Cardiac muscle cell (in vitro differentiated cells and primary cell): ENCODE data around the gene CGGBP1. TPM values are rescaled to one million over a fixed set of nuclear protein-coding genes. Genes with fewer than 3 reads are reported as not detected.

Experiments
- DNase-seq, 2 donors: peaks; one replicate each; pipeline versions ENCODE4 v3.0.0 to v3.0.0-alpha.2; 2010 to 2017; ENCODE audit warnings: low read depth in 1 of 2, low spot score in 1 of 2
- H3K27ac ChIP-seq: fragments of 200-600 bp; sonication (generic); 2 replicates; pipeline ENCODE4 v1.5.1; 2016
- H3K27me3 ChIP-seq: fragments of 200-600 bp; sonication (generic); 2 replicates; pipeline ENCODE4 v1.6.0; 2016; ENCODE audit warnings: control low read depth
- H3K36me3 ChIP-seq: fragments of 200-600 bp; sonication (generic); 2 replicates; pipeline ENCODE4 v1.5.1; 2016; ENCODE audit warnings: control low read depth
- H3K4me1 ChIP-seq: fragments of 200-600 bp; sonication (generic); 2 replicates; pipeline ENCODE4 v1.8.1; 2017; ENCODE audit warnings: low read depth, mild to moderate bottlenecking, mixed run types
- H3K4me3 ChIP-seq: fragments of 200-600 bp; sonication (generic); 2 replicates; pipeline ENCODE4 v1.5.1; 2016; ENCODE audit warnings: mild to moderate bottlenecking
- H3K9me3 ChIP-seq: fragments of 200-600 bp; sonication (generic); 2 replicates; pipeline ENCODE4 v1.5.1; 2017; ENCODE audit warnings: low read depth, mild to moderate bottlenecking, control low read depth
- CTCF ChIP-seq: IDR thresholded peaks from 2 replicates; pipeline ENCODE4 v1.5.1; 2012; ENCODE audit warnings: low read depth, mild to moderate bottlenecking, low read length
- polyA plus RNA-seq: library from polyadenylated mRNA; unstranded; fragments of >200 nt; fragmentation: Nextera tagmentation; extraction: Ambion mirVana; gene quantifications from 2 replicates; pipeline ENCODE4 v1.2.1, GENCODE V29; 2016
- total RNA-seq: library from RNA; depleted of rRNA; stranded (reverse); fragments of >200 nt; gene quantifications from 2 replicates; pipeline ENCODE4 v1.2.3, GENCODE V29; 2016

Gene CGGBP1
- total and polyA plus RNA-seq, 2 experiments from 2014 or later: 46.7 to 46.8 TPM

GRCh38 chr3:88010810-88011209 is 48.0 kb downstream of the CGGBP1 start:
- no peaks in the 10 kb centered on the region for H3K4me1 ChIP-seq
- H3K9me3 ChIP-seq: no peaks in the 10 kb centered on the region
- no peaks in the 10 kb centered on the region for H3K27me3 ChIP-seq
- no peaks in the 10 kb centered on the region for H3K36me3 ChIP-seq
- no peak overlapping the region for H3K4me3 ChIP-seq
- no peak for TF ChIP-seq CTCF
- no peak overlapping the region for H3K27ac ChIP-seq
- no peak for DNase-seq

GRCh38 chr3:88009066-88009465 is 49.7 kb downstream of the CGGBP1 start:
- TF ChIP-seq CTCF: no peak
- Histone ChIP-seq H3K9me3 (no peaks in the 10 kb centered on the region), H3K27ac (no peak overlapping the region), H3K4me1 (no peaks in the 10 kb centered on the region), H3K27me3 (no peaks in the 10 kb centered on the region), H3K4me3 (no peak overlapping the region), H3K36me3 (no peaks in the 10 kb centered on the region)
- no peak for DNase-seq

GRCh38 chr3:88005066-88005465 is 53.7 kb downstream of the CGGBP1 start:
- H3K9me3 ChIP-seq: no peaks in the 10 kb centered on the region
- no peaks in the 10 kb centered on the region for H3K27me3 ChIP-seq
- no peaks in the 10 kb centered on the region for H3K36me3 ChIP-seq
- no peak overlapping the region for H3K27ac ChIP-seq
- peak; percentile 12 to 55 for DNase-seq
- peak; percentile 40 for TF ChIP-seq CTCF
- H3K4me3 ChIP-seq: no peak overlapping the region
- no peaks in the 10 kb centered on the region for H3K4me1 ChIP-seq

GRCh38 chr3:88003115-88003755 is 55.6 kb downstream of the CGGBP1 start:
- no peaks in the 10 kb centered on the region for H3K36me3 ChIP-seq
- no peak overlapping the region for H3K4me3 ChIP-seq
- H3K27ac ChIP-seq: no peak overlapping the region
- DNase-seq: peak; percentile 48 to 76
- no peaks in the 10 kb centered on the region for H3K9me3 ChIP-seq
- no peaks in the 10 kb centered on the region for H3K4me1 ChIP-seq
- peak; percentile 78 for TF ChIP-seq CTCF
- H3K27me3 ChIP-seq: no peaks in the 10 kb centered on the region

GRCh38 chr3:88002448-88002847 is 56.4 kb downstream of the CGGBP1 start:
- DNase-seq: no peak
- H3K27ac ChIP-seq: no peak overlapping the region
- H3K4me1 ChIP-seq: no peaks in the 10 kb centered on the region
- H3K9me3 ChIP-seq: no peaks in the 10 kb centered on the region
- H3K36me3 ChIP-seq: no peaks in the 10 kb centered on the region
- TF ChIP-seq CTCF: no peak
- H3K4me3 ChIP-seq: no peak overlapping the region
- no peaks in the 10 kb centered on the region for H3K27me3 ChIP-seq

Other genes with a start within 250 kb of the CGGBP1 start
- gene ZNF654, start 250 bp upstream of the CGGBP1 start, total RNA-seq: 12.0 TPM in 2 replicates
- 13.1 and 13.6 TPM in 2 replicates for gene ZNF654, start 250 bp upstream of the CGGBP1 start, polyA plus RNA-seq
- 20.3 and 20.5 TPM in 2 replicates for gene C3orf38, start 91.0 kb upstream of the CGGBP1 start, total RNA-seq
- 22.3 and 26.6 TPM in 2 replicates for gene C3orf38, start 91.0 kb upstream of the CGGBP1 start, polyA plus RNA-seq